ENCODE data around the gene UPB1.
"Not testable (repeated sequence)": the region's sequence is repeated elsewhere in the genome, so short reads cannot be mapped to it uniquely, and the experiment has no call there.

UPB1 gene

DNA sequence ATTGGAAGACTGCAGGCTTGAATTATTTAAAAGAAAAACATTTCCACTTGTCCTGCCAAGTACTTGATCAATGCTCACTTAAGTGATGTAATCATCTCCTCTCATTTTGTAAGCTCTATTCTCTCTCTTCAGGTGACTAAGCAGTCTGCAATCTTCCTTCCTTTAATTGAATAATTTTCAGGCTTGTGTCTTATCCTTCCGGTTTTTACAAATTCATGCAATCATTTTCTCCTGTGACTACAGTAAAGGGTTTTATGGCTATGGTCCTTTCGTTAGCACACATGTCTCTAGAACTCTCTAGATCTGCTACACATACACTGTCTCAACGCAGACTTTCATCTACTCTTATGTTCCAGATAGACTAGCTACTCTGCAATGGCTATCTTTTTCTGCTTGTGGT lies 12.6 kb upstream of the UPB1 start:
- FAIRE-seq: peak; percentile 82

DNA sequence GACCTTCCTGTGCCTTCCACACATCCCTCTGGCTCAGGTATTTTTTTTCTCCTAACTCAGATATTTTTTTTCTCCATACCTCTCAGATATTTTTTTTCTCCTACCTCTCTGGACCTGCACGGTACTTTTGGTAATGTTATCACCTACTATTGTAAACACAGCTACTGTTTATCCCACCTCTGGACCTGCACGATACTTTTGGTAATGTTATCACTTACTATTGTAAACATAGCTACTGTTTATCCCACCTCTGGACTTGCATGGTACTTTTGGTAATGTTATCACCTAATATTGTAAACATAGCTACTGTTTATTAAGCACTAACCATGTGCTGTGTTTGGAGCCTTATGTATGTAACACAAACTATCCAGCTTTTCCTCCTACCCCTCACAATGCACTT lies 12.1 kb upstream of the UPB1 start:
- FAIRE-seq: no peak

DNA sequence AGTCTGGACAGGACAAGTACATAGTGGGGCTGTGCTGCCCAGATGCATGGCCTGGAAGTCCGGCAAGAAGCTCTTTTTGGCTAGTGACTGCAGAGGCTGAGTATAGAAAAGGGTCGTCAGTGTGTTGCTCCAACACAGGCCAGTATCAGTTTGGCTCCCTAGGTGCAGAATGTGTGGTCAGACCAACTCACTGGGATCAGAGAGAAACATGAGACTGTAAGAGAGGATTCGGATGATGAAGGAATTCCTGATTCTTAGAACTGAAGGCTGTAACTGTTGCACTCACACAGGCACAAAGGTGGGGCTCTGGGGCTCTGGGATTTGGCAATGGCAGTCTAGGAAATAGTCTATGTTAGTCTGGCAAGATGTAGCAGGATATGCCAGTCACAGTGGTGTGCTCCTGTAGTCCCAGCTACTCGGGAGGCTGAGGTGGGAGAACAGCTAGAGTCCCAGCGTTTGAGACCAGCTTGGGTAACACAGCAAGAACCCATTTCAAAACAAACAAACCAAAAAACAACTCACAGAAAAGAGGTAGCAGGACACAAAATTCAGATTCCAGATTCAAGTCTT lies 11.1 kb upstream of the UPB1 start:
- no peak for FAIRE-seq

DNA sequence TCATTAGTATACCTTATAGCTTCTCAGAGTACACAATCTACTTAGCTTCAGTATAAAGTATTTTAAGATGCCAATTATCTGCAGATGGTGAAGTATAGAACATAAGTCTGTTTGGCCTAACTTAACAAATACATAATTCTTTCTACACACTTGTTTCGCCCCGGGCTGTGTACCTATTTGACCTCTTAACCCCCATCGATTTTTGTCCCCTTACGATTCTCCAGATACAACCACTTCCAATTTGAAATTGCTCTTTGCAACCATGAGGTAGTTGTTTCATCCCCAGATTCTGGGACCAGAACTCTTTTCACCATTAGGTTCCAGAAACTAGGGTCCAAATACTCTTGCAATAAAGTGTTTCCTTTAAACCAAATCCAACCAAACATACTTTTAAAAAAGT lies 10.0 kb upstream of the UPB1 start:
- no peak for FAIRE-seq

DNA sequence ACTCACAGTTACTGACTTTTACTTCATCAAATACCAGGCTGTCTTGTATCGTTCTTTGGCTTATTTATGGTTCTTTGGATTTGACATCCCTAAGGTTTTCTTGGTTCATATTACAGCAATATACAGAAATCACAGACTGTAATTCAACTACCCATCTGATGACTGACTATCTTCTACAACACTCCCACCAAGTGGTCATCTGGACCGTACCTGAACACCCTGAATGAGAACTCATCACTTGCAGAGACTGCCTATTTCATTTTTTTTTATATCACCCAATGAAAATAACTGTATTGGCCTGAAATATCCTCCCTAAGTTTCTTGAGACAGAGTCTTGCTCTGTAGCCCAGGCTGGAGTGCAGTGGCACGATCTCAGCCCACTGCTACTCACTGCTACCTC lies 9.5 kb upstream of the UPB1 start:
- no peak for FAIRE-seq

DNA sequence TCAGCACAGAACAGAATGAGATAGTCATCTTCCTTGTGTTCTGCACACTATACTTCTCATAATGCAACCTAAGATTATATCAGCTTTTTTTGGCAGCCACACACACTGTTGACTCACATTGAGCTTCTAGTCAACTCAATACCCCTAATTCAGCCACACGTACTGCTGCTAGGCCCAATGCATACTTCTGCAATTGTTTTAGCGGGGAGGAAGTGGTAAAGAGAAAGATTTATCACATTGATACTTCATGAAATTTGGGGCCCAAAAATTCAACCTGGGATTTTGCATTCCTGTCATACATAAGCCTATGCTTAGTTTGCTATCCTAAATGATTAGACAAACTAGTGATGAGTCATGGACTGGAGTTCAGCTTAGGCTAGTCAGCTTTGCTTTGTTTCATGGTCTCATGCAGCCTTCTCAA lies 8.6 kb upstream of the UPB1 start:
- no peak for FAIRE-seq

- FAIRE-seq: no peak
These were observed 6.1 kb upstream of the UPB1 start for GRCh38 chr22:24489011-24489410.

DNA sequence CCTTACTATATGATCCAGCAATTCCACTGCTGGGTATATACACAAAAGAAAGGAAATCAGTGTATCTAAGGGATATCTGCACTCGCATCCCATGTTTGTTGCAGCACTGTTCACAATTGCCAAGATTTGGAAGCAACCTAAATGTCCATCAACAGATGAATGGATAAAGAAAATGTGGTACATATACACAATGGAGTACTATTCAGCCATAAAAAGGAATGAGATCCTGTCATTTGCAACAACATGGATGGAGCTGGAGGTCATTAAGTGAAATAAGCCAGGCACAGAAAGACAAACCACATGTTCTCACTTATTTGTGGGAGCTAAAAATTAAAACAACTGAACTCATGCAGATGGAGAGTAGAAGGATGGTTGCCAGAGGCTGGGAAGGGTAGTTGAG lies 5.7 kb upstream of the UPB1 start:
- not testable (repeated sequence) for FAIRE-seq

GRCh38 chr22:24492391-24492790 lies 2.7 kb upstream of the UPB1 start:
- no peak for FAIRE-seq

DNA sequence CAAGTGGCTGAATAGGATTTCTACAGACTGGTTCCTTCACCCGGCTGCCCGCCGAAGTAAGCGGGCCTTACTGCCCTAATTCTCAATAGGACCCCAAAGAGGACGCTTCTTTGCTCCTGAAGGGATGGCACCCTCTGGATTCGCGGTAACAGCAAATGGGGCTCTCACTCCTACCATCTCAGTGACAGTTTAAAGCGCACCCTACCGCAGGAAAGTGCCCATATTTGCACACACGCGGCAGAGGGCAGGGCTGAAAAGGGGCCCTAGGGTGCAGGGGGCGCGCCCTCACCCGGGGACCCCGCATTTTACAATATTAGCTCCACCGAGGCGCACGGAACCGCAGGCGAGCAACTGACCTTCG lies 985 bp upstream of the UPB1 start:
- no peak for FAIRE-seq

- FAIRE-seq: no peak
These were observed 188 bp downstream of the UPB1 start for GRCh38 chr22:24495365-24495675.

DNA sequence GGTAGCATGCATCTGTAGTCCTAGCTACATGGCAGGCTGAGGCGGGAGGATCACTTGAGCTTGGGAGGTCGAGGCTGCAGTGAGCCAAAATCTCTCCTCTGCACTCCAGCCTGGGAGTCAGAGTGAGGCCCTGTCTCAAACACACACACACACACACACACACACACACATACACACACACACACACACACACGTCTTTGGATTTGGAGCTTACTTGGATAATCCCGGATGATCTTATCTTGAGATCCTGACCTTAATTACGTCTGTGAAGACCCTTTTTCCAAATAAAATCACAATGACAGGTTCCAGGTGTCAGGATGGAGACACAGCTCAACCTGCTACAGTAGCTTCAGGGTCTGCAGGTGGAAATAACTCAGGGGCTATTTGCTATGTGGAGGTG lies 1.1 kb downstream of the UPB1 start:
- no peak for FAIRE-seq

GRCh38 chr22:24496661-24497060 lies 1.5 kb downstream of the UPB1 start:
- FAIRE-seq: no peak

DNA sequence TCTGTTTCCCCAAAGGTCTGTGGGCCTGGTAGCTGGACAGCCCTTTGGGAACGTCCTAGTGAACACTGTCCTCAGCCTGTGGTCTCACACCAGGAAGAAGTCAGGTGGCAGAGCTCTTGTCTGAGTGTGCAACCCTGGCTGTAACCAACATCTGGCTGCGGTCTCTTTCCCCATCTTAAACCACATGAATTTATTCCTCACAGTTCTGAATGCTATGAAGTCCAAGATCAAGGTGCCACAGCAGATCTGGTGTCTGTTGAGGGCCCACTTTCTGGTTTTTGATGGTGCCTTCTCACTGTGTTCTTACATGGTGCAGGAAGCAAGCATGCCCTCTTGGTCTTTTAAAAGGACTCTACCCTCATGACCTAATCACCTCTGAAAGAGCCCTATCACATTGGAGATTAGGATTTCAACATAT lies 2.7 kb downstream of the UPB1 start:
- FAIRE-seq: no peak

- no peak for FAIRE-seq
These were observed 3.7 kb downstream of the UPB1 start for GRCh38 chr22:24498824-24499223.

DNA sequence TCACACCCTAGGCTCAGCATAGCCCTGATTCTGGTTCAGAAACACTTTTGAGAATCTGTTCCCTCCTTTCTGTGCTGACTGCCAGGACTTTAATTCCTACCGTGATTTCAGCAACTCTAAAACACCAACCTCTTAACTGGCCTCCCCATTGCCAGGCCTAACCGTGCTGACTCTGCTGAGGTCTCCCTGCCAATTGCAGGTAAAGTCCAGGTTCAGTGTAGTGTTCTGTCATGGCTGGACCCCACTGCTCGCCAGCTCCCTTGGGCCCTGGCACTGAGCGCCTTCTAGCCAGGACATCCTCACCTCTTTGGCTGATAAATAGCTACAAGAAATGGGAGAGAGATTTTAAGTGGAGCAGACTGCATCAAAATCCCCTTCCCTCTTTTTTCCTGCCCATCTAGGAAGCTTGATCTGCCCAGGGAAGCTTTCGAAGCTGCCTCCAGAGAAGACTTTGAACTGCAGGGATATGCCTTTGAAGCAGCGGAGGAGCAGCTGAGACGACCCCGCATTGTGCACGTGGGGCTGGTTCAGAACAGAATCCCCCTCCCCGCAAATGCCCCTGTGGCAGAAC lies 4.7 kb downstream of the UPB1 start:
- no peak for FAIRE-seq

DNA sequence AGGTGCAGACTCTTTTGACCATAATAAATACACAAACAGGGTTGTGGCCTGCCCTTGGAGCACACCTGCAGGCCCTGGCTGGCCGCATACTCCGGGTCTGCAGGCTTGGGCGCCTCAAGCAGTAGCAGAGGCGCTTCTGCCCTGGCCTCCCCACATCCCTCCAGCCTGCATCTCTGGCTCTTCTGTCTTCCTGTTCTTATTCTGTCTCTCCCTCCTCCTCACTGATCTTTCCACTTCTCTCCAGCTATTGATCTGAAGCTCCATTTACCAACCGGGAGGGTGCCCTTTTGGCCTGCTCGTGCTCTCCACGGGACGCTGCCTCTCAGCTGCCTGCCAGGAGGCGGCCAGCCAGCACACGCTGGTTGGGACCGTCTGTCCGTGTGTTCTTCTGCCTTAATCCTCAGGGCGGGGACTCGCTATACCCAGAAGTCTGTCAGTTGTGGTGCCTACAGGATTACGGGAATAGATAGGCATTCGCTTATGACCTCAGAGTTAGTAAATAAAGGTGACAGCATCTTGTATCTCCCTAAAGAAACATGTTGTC lies 5.2 kb downstream of the UPB1 start:
- FAIRE-seq: no peak

DNA sequence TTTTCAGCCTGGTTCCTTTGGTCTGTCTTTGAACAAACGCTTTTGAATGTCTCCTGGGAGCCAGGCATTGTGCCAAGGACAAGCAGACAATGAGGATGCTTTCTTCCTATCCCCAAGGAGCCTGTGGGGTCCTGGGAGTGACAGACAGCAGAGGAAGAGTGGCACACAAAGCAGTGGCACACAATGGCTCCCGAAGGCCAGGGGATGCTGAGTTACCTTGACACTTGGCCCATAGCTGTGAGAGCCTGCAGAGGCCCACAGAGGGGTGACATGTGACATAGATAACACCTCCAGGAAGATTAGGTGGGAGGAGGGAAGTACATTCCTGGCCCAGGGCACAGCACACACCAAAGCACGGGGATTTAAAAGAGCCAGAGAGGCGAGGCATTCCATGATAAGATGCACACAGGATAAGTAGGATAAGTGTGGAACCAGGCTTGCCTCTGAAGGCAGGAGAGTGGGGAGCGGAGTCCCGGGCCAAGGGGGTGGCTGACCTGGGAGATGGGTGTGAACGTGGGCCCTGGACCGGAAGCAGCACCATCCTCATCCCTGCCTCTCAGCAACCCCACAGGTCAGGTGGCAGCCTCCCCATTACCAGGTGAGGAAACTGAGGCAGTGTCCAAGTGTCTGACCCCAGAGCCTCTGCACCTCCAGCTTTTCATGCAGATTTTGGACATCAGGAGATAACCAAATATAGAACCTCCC lies 6.3 kb downstream of the UPB1 start:
- no peak for FAIRE-seq

DNA sequence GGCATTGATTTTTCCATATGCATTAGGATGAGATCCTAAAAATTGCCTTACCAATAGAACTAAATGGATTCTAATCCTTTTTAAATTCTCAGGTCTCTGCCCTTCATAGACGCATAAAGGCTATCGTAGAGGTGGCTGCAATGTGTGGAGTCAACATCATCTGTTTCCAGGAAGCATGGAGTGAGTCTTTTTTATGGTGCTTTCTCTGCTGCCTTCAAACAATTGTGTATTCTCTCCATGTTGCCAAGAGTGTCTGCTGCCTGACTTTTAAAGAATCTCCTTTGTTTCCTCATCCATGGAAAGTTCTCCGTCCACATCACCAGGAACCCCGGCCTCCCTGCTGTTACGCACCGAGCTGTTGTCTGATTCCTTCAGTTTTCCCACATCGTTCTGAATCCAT lies 6.9 kb downstream of the UPB1 start:
- FAIRE-seq: no peak

- FAIRE-seq: no peak
These were observed 7.4 kb downstream of the UPB1 start for GRCh38 chr22:24502541-24502940.

DNA sequence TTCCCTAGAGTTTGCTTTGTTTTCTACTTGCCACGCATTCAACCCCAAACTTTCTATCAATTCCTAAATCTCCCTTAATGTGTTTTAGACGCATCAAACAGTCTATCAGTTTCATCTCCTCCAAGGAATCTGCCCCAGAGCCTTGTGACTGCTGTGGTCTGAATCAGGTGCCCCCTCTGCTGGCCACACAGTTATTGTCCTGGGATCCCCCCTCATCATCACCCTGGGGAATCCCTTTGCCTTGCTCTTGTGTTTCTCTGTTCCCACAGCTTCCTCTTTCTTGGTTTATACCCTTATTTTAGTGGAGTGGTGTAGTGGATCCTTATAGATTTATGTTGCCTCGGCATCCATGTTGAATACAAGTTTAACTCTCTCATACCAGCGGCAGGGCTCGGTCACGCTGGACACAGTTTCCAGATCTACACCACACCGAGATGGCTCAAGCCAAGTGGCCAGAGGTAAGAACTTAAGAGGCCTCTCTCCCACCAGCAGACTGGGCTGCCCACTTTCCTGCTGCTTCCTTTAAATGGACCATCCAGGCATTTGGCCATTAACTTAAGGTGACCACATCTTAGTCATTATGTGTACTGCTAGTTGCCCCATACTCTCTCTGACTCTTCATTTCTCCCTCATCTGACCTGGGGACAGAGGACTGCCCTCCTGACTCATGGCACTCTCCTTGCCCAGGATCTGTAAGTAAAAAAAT lies 8.2 kb downstream of the UPB1 start:
- FAIRE-seq: no peak

GRCh38 chr22:24503843-24504338 lies 8.8 kb downstream of the UPB1 start:
- no peak for FAIRE-seq

- no peak for FAIRE-seq
These were observed 9.4 kb downstream of the UPB1 start for GRCh38 chr22:24504540-24504939.

All from islet of Langerhans (tissue), 1 donor.